Memory B cell (primary cell): ENCODE data around the gene BACH2.
"Not testable (repeated sequence)": the region's sequence is repeated elsewhere in the genome, so short reads cannot be mapped to it uniquely, and the experiment has no call there.

Experiments used
- ATAC-seq: fragments of 150-1000 bp; cut with Tn5 transposase; 2 replicates; pipeline ENCODE4 v1.10.0; 2021; ENCODE audit warnings: low read depth, mild to moderate bottlenecking, moderate library complexity
- DNase-seq, 2 donors: peaks; one replicate each; pipeline ENCODE4 v3.0.0; 2022; ENCODE audit warnings: low spot score in 2 of 2
- H3K27ac Mint-ChIP-seq: one replicate; pipeline ENCODE4 v1.8.0; 2022; ENCODE audit warnings: mild to moderate bottlenecking, moderate library complexity, mixed read lengths
- H3K27me3 Mint-ChIP-seq: one replicate; pipeline ENCODE4 v1.8.0; 2022; ENCODE audit warnings: mixed read lengths
- H3K36me3 Mint-ChIP-seq: one replicate; pipeline ENCODE4 v1.8.0; 2022; ENCODE audit warnings: mild to moderate bottlenecking, mixed read lengths
- H3K4me1 Mint-ChIP-seq: one replicate; pipeline ENCODE4 v1.8.0; 2022; ENCODE audit warnings: mixed read lengths
- H3K4me3 Mint-ChIP-seq: one replicate; pipeline ENCODE4 v1.8.0; 2022; ENCODE audit warnings: mild to moderate bottlenecking, moderate library complexity, mixed read lengths
- H3K9me3 Mint-ChIP-seq: one replicate; pipeline ENCODE4 v1.8.0; 2022; ENCODE audit warnings: mixed read lengths

The BACH2 gene

DNA sequence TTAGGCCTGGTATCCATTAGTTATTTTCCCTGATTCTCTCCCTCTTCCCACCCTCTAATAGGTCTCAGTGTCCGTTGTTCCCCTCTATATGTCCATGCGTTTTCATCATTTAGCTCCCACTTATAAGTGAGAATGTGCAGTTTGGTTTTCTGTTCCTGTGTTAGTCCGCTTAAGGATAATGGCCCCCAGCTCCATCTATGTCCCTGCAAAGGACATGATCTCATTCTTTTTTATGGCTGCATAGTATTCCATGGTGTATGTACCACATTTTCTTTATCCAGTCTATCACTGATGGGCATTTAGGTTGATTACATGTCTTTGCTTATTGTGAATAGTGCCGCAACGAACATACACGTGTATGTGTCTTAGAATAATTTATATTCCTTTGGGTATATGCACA is 14.4 kb downstream of the BACH2 start:
- H3K4me1 Mint-ChIP-seq = peaks cover 45% of the 10 kb centered on the region

GRCh38 chr6:90278129-90278528 is 18.5 kb downstream of the BACH2 start:
- H3K4me3 Mint-ChIP-seq = no peak overlapping the region
- no peak for DNase-seq
- peak overlapping the region; percentile 45 for H3K27ac Mint-ChIP-seq

More for the DNA sequence above, 14.4 kb downstream of the BACH2 start:
- H3K27ac Mint-ChIP-seq = peak overlapping the region; percentile 42
- H3K9me3 Mint-ChIP-seq, H3K4me3 Mint-ChIP-seq, DNase-seq, ATAC-seq, H3K27me3 Mint-ChIP-seq: not testable (repeated sequence)
- peaks cover 18% of the 10 kb centered on the region for H3K36me3 Mint-ChIP-seq

GRCh38 chr6:90277302-90278011 is 19.2 kb downstream of the BACH2 start:
- H3K27ac Mint-ChIP-seq = peak overlapping the region; percentile 45

More at GRCh38 chr6:90278129-90278528, 18.5 kb downstream of the BACH2 start:
- no peak for ATAC-seq
- Mint-ChIP-seq H3K27me3 (no peaks in the 10 kb centered on the region), H3K4me1 (peaks cover 39% of the 10 kb centered on the region), H3K9me3 (peaks cover 3% of the 10 kb centered on the region), H3K36me3 (peaks cover 15% of the 10 kb centered on the region)

DNA sequence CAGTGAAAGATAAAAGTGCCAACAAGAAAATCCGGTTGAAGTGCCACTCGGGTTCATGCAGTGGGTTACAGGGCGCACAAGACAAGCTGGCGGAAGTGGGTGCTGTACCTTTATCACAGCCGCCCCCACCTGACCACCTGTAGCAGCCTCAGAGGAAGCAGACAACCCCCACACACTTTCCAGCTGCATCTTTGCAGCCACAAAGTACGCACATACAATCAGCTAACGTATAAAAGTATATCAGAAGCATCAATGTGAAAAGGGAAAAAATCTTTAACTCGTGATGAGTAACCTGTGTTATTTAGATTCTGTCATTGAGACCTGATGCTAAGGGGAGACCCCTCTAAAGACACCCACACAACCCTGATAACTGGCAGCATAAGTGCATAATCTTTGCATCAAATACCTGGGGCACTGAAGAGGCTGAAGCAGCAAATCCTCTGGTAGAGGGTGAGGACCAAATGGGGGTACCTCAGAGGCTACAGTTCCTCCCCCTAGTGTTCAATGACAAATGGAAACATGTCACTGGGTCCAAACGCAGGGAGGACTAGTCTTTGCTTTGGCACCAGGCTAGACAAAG is 22.1 kb downstream of the BACH2 start:
- Mint-ChIP-seq H3K4me1 (peaks cover 40% of the 10 kb centered on the region), H3K36me3 (peaks cover 24% of the 10 kb centered on the region), H3K9me3 (no peaks in the 10 kb centered on the region), H3K4me3 (peak overlapping the region; percentile 47), H3K27ac (peak overlapping the region; percentile 89), H3K27me3 (no peaks in the 10 kb centered on the region)
- ATAC-seq (peak; percentile 88), DNase-seq (peak; percentile 63 to 84)

More at GRCh38 chr6:90277302-90278011, 19.2 kb downstream of the BACH2 start:
- ATAC-seq = no peak
- peaks cover 14% of the 10 kb centered on the region for H3K36me3 Mint-ChIP-seq
- no peaks in the 10 kb centered on the region for H3K27me3 Mint-ChIP-seq
- peaks cover 3% of the 10 kb centered on the region for H3K9me3 Mint-ChIP-seq
- no peak overlapping the region for H3K4me3 Mint-ChIP-seq
- DNase-seq = no peak
- peaks cover 43% of the 10 kb centered on the region for H3K4me1 Mint-ChIP-seq

GRCh38 chr6:90273863-90274262 is 22.8 kb downstream of the BACH2 start:
- H3K4me1 Mint-ChIP-seq = peaks cover 40% of the 10 kb centered on the region
- ATAC-seq (no peak), DNase-seq (no peak)
- no peaks in the 10 kb centered on the region for H3K27me3 Mint-ChIP-seq
- H3K4me3 Mint-ChIP-seq = no peak overlapping the region
- peak overlapping the region; percentile 89 for H3K27ac Mint-ChIP-seq
- no peaks in the 10 kb centered on the region for H3K9me3 Mint-ChIP-seq
- H3K36me3 Mint-ChIP-seq = peaks cover 24% of the 10 kb centered on the region

DNA sequence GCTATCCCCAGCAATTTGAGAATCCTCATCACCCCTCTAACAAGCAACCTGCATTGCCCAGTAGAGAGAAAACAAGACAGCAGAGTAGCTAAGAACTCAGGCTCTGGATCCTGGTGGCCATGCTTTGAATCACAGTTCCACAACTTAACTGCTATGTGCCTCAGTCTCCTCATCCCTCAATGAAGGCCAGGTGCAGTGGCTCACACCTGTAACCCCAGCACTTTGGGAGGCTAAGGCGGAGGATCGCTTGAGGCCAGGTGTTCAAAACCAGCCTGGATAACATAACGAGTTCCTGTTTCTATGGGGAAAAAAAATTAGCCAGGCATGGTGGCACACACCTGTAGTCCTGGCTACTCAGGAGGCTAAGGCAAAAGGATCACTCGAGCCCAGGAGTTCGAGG is 23.7 kb downstream of the BACH2 start:
- H3K36me3 Mint-ChIP-seq = peaks cover 23% of the 10 kb centered on the region
- H3K27me3 Mint-ChIP-seq = no peaks in the 10 kb centered on the region
- no peak for DNase-seq
- H3K4me1 Mint-ChIP-seq = peaks cover 38% of the 10 kb centered on the region
- peak overlapping the region; percentile 89 for H3K27ac Mint-ChIP-seq
- peak overlapping the region; percentile 32 for H3K4me3 Mint-ChIP-seq
- no peak for ATAC-seq
- no peaks in the 10 kb centered on the region for H3K9me3 Mint-ChIP-seq

DNA sequence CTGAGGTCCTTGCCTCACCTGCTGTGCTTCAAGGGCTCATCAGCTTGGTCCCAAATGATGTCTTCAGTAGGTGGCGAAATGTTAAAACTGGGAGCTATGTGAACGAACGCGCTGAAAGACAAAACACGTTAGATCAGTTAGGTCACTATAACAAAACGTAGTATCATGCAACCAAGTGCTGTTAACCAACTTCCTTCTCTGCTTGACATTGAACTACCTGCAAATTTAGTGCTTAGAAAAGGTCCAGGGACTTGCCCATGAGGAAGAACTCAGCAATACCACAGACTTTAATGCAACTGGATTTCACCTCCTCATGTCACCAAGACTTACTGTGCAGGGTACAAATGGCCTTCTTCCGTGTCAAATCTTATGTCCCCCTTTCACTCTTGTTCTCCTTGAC is 24.8 kb downstream of the BACH2 start:
- H3K9me3 Mint-ChIP-seq = no peaks in the 10 kb centered on the region
- DNase-seq (peak in 1 of 2 donors; percentile 35), ATAC-seq (peak; percentile 35)
- H3K27me3 Mint-ChIP-seq = no peaks in the 10 kb centered on the region
- H3K4me1 Mint-ChIP-seq = peaks cover 41% of the 10 kb centered on the region
- H3K36me3 Mint-ChIP-seq = peaks cover 23% of the 10 kb centered on the region
- peak overlapping the region; percentile 89 for H3K27ac Mint-ChIP-seq
- H3K4me3 Mint-ChIP-seq = peak overlapping the region; percentile 12

GRCh38 chr6:90269334-90269733 is 27.3 kb downstream of the BACH2 start:
- no peak for ATAC-seq
- peaks cover 36% of the 10 kb centered on the region for H3K4me1 Mint-ChIP-seq
- H3K27ac Mint-ChIP-seq = no peak overlapping the region
- no peaks in the 10 kb centered on the region for H3K27me3 Mint-ChIP-seq
- peaks cover 26% of the 10 kb centered on the region for H3K36me3 Mint-ChIP-seq
- no peak overlapping the region for H3K4me3 Mint-ChIP-seq
- no peaks in the 10 kb centered on the region for H3K9me3 Mint-ChIP-seq
- no peak for DNase-seq

- Mint-ChIP-seq H3K4me3 (no peak overlapping the region), H3K27me3 (no peaks in the 10 kb centered on the region), H3K36me3 (peaks cover 29% of the 10 kb centered on the region), H3K4me1 (peaks cover 27% of the 10 kb centered on the region), H3K9me3 (no peaks in the 10 kb centered on the region), H3K27ac (peak overlapping the region; percentile 50)
- ATAC-seq (no peak), DNase-seq (no peak)
These were observed 28.5 kb downstream of the BACH2 start for GRCh38 chr6:90268178-90268577.

- H3K9me3 Mint-ChIP-seq = no peaks in the 10 kb centered on the region
- H3K4me1 Mint-ChIP-seq = peaks cover 18% of the 10 kb centered on the region
- no peak for ATAC-seq
- H3K4me3 Mint-ChIP-seq = no peak overlapping the region
- peaks cover 28% of the 10 kb centered on the region for H3K36me3 Mint-ChIP-seq
- no peak for DNase-seq
- no peak overlapping the region for H3K27ac Mint-ChIP-seq
- no peaks in the 10 kb centered on the region for H3K27me3 Mint-ChIP-seq
These were observed 29.6 kb downstream of the BACH2 start for GRCh38 chr6:90266905-90267621.

GRCh38 chr6:90264561-90264960 is 32.1 kb downstream of the BACH2 start:
- Mint-ChIP-seq H3K36me3 (peaks cover 20% of the 10 kb centered on the region), H3K9me3 (no peaks in the 10 kb centered on the region), H3K4me1 (peaks cover 14% of the 10 kb centered on the region), H3K4me3 (no peak overlapping the region), H3K27me3 (no peaks in the 10 kb centered on the region), H3K27ac (no peak overlapping the region)
- no peak for ATAC-seq
- no peak for DNase-seq

DNA sequence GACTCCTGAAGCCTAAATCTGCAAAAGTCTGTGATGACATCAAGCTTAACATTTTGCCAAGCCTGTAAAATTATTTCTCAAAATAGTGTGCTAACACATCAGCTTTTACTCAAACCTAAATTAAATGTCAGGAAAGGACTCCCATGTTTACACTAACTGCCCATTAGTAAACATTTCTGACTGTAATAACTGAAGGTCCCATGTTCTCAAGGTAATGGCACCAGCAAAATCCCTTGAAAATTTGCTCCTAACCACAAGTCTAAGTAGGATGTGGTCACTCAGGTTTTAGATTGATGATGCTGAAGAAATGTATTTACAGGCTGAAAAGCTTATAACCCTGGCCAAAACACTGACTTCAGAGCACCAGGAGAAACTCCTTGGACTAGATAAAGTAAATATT is 33.0 kb downstream of the BACH2 start:
- no peak for ATAC-seq
- H3K9me3 Mint-ChIP-seq = no peaks in the 10 kb centered on the region
- no peak overlapping the region for H3K4me3 Mint-ChIP-seq
- no peak for DNase-seq
- H3K27me3 Mint-ChIP-seq = no peaks in the 10 kb centered on the region
- peaks cover 14% of the 10 kb centered on the region for H3K4me1 Mint-ChIP-seq
- H3K27ac Mint-ChIP-seq = no peak overlapping the region
- H3K36me3 Mint-ChIP-seq = peaks cover 23% of the 10 kb centered on the region

DNA sequence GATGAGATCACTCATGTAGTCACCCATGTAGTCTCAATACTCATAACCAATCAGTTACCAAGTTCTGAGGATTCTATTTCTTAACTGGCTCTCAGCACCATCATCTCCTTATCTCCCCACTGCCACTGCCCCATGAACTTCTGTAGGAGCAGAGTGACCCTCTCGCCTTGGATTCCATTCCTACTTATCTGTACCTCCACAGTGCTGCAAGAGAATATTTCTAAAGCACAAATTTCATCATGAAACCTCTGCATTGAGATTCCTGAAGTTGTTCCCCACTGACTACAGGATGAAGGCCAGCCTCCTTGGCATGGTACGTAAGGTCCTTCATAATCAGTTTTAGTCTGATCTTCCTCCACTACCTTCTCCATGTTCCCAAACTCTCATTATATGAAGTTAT is 34.8 kb downstream of the BACH2 start:
- no peaks in the 10 kb centered on the region for H3K9me3 Mint-ChIP-seq
- H3K27me3 Mint-ChIP-seq = no peaks in the 10 kb centered on the region
- H3K4me3 Mint-ChIP-seq = no peak overlapping the region
- DNase-seq (no peak), ATAC-seq (no peak)
- H3K27ac Mint-ChIP-seq = no peak overlapping the region
- peaks cover 27% of the 10 kb centered on the region for H3K36me3 Mint-ChIP-seq
- H3K4me1 Mint-ChIP-seq = peaks cover 15% of the 10 kb centered on the region

DNA sequence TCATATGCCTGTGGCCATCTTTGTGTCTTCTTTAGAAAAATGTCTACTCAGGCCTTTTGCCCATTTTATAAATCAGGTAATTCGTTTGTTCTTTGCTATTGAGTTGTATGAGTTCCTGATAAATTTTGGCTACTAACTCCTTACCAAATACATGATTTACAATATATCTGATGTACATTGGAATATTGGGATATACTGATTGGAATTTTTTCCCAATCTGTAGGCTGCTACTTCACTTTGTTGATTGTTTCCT is 39.2 kb downstream of the BACH2 start:
- Mint-ChIP-seq H3K4me1 (peaks cover 24% of the 10 kb centered on the region), H3K27ac (no peak overlapping the region), H3K9me3 (no peaks in the 10 kb centered on the region), H3K36me3 (peaks cover 31% of the 10 kb centered on the region), H3K4me3 (no peak overlapping the region), H3K27me3 (no peaks in the 10 kb centered on the region)
- ATAC-seq = no peak
- no peak for DNase-seq
